Heart left ventricle (tissue), 13 donors: Measurements from ENCODE around the gene PTPRZ1.

Experiments used
- CTCF ChIP-seq, 12 donors: fragments of 200-600 bp; sonication (generic) in 4 of 12; IDR thresholded peaks; one replicate each; pipeline versions ENCODE4 v1.5.0 to v1.8.0; 2018 to 2022; ENCODE audit warnings: antibody characterized with exemption in 12 of 12, mild to moderate bottlenecking in 5 of 12
- POLR2A ChIP-seq, 2 donors: fragments of 450-650 bp; IDR thresholded peaks; one replicate each; pipeline ENCODE4 v1.6.1; 2017; ENCODE audit warnings: antibody characterized with exemption in 2 of 2, mild to moderate bottlenecking in 2 of 2, moderate library complexity in 2 of 2
- donor health status: ischemic (EF 13 %, LVEDD 7.1; RV severe dilation, severe dysfunction).
- donor health status: DM: no; HTN: yes; CAD: no.
- donor health status: DM: no; HTN: no; CAD: no.
- donor health status: ischemic (EF 25% LVEDD 6.9; RV normal size, moderate dysfunction).
- donor health status: ischemic (EF 25% LVEDD 5.7; RV mildly dilated, moderate dysfunction).
- donor health status: ischemic (EF 35%, LVEDD 5.7; RV mildly dilated, moderate dysfunction).
- donor health status: nonischemic (EF 11% LVEDD 7.7; RV severe dilation, severe dysfunction).
- donor health status: DM: yes; HTN: yes; CAD: no.
- donor health status: PGD.
- donor health status: ischemic (EF 29% LVEDD 5.4; RV normal size, mild dysfunction).
- donor health status: nonischemic (EF 23%, LVEDD 6.1; RV moderate dilation, normal function).

GRCh38 chr7:121873289-121874194, 581 bp downstream of the PTPRZ1 start:
- no peak for TF ChIP-seq CTCF (IDR thresholded peaks at IDR 0.05)
- no peak for TF ChIP-seq POLR2A (IDR thresholded peaks at IDR 0.05)
